COLO668 (cell line): ENCODE results near the gene OGDH.

Experiments
- DNase-seq: peaks from one replicate; lab custom pipeline; 2025; ENCODE audit not compliant: unreplicated experiment; lab: John Stamatoyannopoulos, UW

OGDH gene

DNA sequence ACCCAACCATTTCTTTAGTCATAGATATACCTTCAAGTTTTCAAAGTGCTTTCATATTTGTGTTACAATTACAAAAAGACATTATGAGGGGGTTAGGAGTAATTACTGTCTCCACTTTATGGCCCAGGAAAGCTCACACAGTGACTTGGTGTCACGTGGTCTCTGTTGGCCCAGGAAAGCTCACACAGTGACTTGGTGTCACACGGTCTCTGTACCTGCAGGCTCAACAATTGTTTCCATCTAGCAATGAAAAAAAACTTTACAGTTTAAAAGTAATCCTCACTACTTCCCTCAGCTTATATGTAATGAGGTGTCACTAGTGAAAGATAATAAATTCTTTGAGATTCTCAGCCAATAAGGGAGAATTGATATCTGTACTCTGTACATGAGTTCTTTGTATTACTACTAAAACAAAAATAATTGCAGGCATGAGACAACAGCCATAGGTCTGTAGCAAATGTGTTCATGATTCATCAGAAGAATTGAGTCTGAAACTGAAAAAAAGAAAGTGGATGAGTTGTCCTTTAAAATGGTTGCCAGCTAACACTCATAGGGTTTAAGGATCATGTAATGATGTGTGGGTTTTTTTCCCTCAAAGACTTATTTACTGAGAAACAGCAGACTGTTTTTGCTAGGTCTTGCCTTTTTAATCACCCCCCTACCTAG lies 10.9 kb downstream of the OGDH start:
- no peak for DNase-seq

DNA sequence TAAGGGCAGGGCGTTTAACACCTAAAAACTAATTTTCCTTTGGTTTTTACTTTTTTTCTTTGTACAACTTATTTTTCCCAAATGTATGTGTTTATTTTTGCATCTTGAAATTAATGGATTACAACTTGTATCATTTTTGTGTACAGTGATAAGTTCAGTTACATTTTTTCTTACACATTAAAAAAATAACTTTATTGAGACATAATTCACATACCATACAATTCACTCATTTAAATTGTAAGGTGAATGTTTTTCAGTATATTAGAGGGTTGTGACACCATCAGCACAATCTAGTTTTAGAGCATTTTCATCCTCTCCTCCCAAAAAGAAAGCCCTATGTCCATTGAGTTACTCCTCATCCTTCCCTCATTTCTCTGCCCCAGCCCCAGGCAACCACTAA lies 11.6 kb downstream of the OGDH start:
- no peak for DNase-seq

GRCh38 chr7:44618753-44619152 lies 12.3 kb downstream of the OGDH start:
- DNase-seq: peak; percentile 58

DNA sequence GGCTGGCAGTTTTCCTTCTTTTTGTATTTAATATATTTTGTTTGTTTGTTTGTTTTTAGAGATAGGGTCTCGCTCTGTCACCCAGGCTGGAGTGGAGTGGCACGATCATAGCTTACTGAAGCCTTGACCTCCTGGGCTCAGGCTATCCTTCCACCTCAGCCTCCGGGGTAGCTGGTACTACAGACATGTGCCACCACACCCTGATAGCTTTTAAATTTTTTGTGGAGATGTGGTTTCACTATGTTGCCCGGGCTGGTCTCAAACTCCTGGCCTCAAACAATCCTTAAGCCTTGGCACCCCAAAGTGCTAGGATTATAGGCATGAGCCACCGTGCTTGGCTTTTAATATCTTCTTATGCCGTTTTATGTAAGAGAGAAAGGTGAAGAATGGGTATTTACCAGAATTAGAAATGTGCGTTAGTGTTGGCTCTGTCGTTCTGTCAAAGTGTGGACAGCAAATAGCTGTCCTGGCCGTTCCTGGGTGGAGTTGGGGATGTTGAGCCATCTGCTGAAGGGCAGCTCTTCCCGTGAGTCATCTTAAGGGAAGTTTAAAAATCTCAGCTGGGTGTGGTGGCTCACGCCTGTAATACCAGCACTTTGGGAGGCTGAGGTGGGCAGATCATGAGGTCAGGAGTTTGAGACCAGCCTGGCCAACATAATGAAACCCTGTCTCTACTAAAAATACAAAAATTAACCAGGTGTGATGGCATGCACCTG lies 14.8 kb downstream of the OGDH start:
- no peak for DNase-seq

- DNase-seq: no peak
These were observed 15.3 kb downstream of the OGDH start for GRCh38 chr7:44621750-44622103.

- DNase-seq: no peak
These were observed 16.1 kb downstream of the OGDH start for GRCh38 chr7:44622342-44623151.

DNA sequence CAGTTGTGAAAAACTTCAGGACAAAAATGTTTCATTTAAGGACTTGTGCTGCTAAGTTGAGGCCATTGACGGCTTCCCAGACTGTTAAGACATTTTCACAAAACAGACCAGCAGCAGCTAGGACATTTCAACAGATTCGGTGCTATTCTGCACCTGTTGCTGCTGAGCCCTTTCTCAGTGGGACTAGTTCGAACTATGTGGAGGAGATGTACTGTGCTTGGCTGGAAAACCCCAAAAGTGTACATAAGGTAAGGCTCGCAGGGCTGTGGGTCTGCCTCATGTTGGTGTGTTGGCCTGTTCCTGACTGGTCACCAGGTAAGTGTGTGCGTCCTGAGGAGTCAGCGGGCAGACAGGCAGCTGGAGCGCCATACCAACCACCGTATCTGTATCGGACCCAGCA lies 17.9 kb downstream of the OGDH start:
- DNase-seq: no peak

- DNase-seq: no peak
These were observed 19.4 kb downstream of the OGDH start for GRCh38 chr7:44625526-44626471.

- DNase-seq: no peak
These were observed 20.2 kb downstream of the OGDH start for GRCh38 chr7:44626620-44627019.

GRCh38 chr7:44629829-44630522 lies 23.5 kb downstream of the OGDH start:
- no peak for DNase-seq

GRCh38 chr7:44630792-44631457 lies 24.5 kb downstream of the OGDH start:
- DNase-seq: no peak

GRCh38 chr7:44631458-44632115 lies 25.2 kb downstream of the OGDH start:
- no peak for DNase-seq

DNA sequence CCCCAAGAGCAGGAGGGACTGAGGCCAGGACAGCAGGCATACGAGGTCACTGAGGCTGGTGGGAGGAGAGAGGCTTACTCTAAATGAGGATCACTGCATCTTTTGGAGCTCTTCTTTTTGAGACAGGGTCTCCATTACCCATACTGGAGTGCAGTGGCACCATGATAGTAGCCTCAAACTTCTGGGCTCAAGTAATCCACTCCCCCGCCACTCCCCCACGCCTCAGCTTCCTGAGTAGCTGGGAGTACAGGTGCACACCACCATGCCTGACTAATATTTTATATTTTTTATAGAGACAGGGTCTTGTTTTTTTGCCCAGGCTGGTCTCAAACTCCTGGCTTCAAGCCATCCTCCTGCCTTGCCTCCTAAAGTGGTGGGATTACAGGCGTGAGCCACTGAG lies 25.8 kb downstream of the OGDH start:
- no peak for DNase-seq

DNA sequence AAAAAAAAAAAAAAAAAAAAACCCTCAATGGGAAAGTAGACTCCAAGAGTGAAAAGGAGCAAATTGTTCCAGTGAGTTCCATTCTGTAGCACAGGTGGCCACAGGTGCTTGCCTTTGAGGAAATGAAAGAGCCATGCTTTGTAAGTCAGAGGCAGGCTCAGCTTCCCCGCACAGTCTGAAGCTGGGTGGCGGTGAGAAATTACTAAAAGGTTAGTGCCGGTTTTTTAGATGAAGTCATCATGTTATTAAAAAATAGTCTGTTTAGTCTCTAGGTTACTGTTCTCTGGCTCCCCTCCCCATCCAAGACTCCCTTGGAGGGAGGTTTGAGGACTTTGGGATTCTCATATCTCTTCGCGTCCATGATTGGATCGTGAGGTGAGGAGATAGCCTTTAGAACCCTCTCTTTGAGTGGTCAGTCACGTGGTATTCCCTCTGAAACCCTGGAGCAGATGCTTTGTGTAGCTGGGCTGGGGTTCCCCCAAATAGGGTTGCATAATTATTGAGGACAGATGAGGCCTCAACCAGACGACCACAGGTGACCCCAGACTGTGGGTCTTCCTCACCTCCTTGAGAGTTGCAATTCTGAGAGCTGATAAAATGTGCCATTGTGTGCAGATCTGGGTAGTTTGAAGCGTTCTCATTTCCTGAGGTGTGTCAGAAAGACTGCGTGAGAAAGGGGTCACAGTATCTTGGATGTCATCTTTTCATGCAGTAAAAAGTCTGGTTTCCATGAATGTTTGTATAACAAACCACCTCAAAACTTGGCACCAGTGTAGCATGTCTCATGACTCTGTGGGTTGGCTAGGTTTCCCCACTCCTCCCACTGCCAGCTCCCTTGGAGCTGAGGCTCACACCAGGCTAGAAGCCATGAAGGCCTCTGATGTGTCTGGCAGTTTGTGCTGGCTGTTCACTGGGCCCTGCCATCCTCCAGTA lies 27.1 kb downstream of the OGDH start:
- DNase-seq: no peak

GRCh38 chr7:44634187-44634838 lies 27.9 kb downstream of the OGDH start:
- DNase-seq: peak; percentile 60

DNA sequence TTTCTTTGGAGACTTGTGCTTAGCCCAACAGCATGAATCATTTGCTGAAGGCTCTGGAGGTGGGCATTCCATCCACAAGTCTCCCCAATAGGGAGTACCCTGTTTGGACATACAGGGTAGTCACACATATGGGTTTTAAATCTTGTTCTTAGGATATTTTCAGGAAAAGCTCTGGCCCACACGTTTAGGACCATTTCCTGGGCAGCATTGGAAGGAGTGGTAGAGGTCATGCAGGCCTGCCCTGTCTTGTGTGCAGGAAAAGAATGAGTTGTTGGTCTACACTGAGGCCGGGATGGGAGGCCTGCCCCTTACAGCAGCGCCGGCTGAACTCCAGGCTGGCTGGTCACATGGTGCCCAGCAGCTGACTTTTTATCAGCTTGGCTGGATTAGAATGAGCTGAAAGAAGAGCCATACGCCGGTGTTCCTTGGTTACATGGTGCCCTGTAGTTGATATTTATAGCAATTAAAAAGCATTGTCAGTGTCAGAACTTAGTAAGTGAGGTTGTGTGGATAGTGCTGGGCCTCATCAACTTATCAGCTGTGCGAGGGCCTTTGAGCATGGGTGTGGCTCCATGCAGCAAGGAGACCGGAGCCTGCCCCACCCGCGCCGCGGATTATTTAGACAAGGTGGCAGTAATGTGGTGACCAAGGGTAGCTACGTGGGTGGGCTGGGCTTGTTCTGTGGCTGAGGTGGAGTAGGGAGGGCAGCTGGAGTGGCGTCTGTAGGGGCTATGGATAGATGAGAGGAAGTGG lies 28.6 kb downstream of the OGDH start:
- DNase-seq: peak; percentile 68

DNA sequence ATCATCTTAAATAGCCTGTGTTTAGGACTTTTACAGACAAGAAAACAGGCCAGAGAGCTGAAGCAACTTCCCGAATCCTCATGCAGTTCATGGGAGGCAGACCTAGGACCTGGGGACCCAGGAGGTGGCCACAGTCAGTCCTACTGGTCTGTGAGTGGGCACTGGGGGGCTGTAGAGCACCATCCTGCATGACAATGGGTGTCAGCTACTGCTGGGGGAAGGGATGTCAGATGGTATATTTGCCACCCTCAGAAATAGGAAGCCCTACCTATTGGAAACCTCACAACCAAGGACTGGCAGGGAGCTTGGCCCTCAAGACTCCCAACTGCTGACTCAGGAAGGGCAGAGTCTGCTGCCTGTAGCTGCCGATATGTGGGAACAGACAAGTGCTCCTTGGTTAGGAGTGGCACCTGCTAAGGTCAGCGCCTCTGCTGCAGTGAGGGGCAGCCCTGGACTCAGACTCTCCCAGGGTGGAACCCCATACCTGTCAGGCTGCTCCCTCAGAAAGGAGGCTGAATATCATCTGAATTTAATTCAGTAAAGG lies 29.7 kb downstream of the OGDH start:
- DNase-seq: no peak
